ENCODE results near the gene PTMS. TPM values are rescaled to one million over a fixed set of nuclear protein-coding genes. Genes with fewer than 3 reads are reported as not detected.

The PTMS gene
- total and polyA plus RNA-seq, 2 donors (not counting 3 experiments of a cell fraction or from before 2014, with no cell fraction given): 555 to 661 TPM

GRCh38 chr12:6819106-6820030 is 53.2 kb downstream of the PTMS start:
- H4K20me1 ChIP-seq (replicated peaks; ENCODE audit: control insufficient read depth, extremely low read depth, insufficient read depth, low read length): no peaks in the 10 kb centered on the region
- no peak overlapping the region for H3K9ac ChIP-seq (replicated peaks; ENCODE audit: extremely low read depth, insufficient read depth, low read length)
- peak overlapping the region; percentile 74 for H2AFZ ChIP-seq (ENCODE audit: low read depth, low read length)
- no peaks in the 10 kb centered on the region for H3K36me3 ChIP-seq (ENCODE audit: control insufficient read depth in 2 of 2, extremely low read depth in 1 of 2, insufficient read depth in 2 of 2, low read length in 2 of 2)
- peaks cover 12% of the 10 kb centered on the region for H3K4me1 ChIP-seq (ENCODE audit: control insufficient read depth, extremely low read depth, insufficient read depth, low read length)
- intact Hi-C loops (cut with micrococcal nuclease) (no loop called here), dilution Hi-C loops (cut with MboI; ENCODE audit: extremely low pct_ligation_motif_present, low sequenced_read_pairs) (no loop called here)
- H3K27ac ChIP-seq (ENCODE audit: insufficient read depth, low read depth, low read length): no peak overlapping the region
- POLR2A ChIA-PET: no interaction called here
- H3K79me2 ChIP-seq (ENCODE audit: control insufficient read depth, insufficient read depth, low read length): no peaks in the 10 kb centered on the region
- H3K27me3 ChIP-seq (ENCODE audit: control insufficient read depth in 2 of 2, insufficient read depth in 2 of 2, low read length in 2 of 2): peaks cover 3% of the 10 kb centered on the region in 2 experiments
- CTCF ChIA-PET: interaction anchor here (0.7 kb wide), 1 partner anchor 67 kb away, joined by 4 read pairs; the partner anchor contains the start of gene MLF2
- no peaks in the 10 kb centered on the region for H3K9me1 ChIP-seq (replicated peaks; ENCODE audit: control insufficient read depth, extremely low read depth, insufficient read depth, low read length)
- H3K9me3 ChIP-seq (replicated peaks; ENCODE audit: control insufficient read depth, insufficient read depth, low read length): no peaks in the 10 kb centered on the region
- DNase-seq (ENCODE audit: low read depth, low spot score) (peak; percentile 16), FAIRE-seq (no peak)
- no TSS peak for BruUV-seq (replicated peaks)
- TF ChIP-seq MYC (IDR thresholded peaks at IDR 0.05; ENCODE audit: low read depth, low read length) (no peak), JUN (IDR thresholded peaks at IDR 0.05; ENCODE audit: borderline replicate concordance, insufficient read depth, insufficient read length, low read depth) (no peak), MAX (IDR thresholded peaks at IDR 0.05; ENCODE audit: insufficient read depth, insufficient read length) (no peak), GATA2 (IDR thresholded peaks at IDR 0.05; ENCODE audit: insufficient read depth, insufficient read length, low read depth, low read length) (no peak)
- no peak overlapping the region for H3K4me2 ChIP-seq (ENCODE audit: insufficient read depth, low read length)
- no peak overlapping the region for H3K4me3 ChIP-seq (replicated peaks in 1 of 3; ENCODE audit: insufficient read depth in 1 of 3, low read depth in 1 of 3, low read length in 3 of 3)

GRCh38 chr12:6820166-6820565 is 54.0 kb downstream of the PTMS start:
- TF ChIP-seq JUN (IDR thresholded peaks at IDR 0.05; ENCODE audit: borderline replicate concordance, insufficient read depth, insufficient read length, low read depth): no peak
- TF ChIP-seq GATA2 (IDR thresholded peaks at IDR 0.05; ENCODE audit: insufficient read depth, insufficient read length, low read depth, low read length): no peak
- no peak for TF ChIP-seq EZH2 (IDR thresholded peaks at IDR 0.05; ENCODE audit: borderline replicate concordance, low read depth, low read length, severe bottlenecking)
- intact Hi-C loops (cut with micrococcal nuclease): no loop called here
- no TSS peak for BruUV-seq (replicated peaks)
- dilution Hi-C loops (cut with MboI; ENCODE audit: extremely low pct_ligation_motif_present, low sequenced_read_pairs): no loop called here
- Histone ChIP-seq H4K20me1 (replicated peaks; ENCODE audit: control insufficient read depth, extremely low read depth, insufficient read depth, low read length) (no peaks in the 10 kb centered on the region), H3K36me3 (ENCODE audit: control insufficient read depth in 2 of 2, extremely low read depth in 1 of 2, insufficient read depth in 2 of 2, low read length in 2 of 2) (no peaks in the 10 kb centered on the region), H3K27ac (ENCODE audit: insufficient read depth, low read depth, low read length) (no peak overlapping the region), H3K27me3 (ENCODE audit: control insufficient read depth in 2 of 2, insufficient read depth in 2 of 2, low read length in 2 of 2) (peaks cover 3% of the 10 kb centered on the region in 2 experiments), H3K9me3 (replicated peaks; ENCODE audit: control insufficient read depth, insufficient read depth, low read length) (no peaks in the 10 kb centered on the region), H3K4me3 (replicated peaks in 1 of 3; ENCODE audit: insufficient read depth in 1 of 3, low read depth in 1 of 3, low read length in 3 of 3) (no peak overlapping the region), H3K9me1 (replicated peaks; ENCODE audit: control insufficient read depth, extremely low read depth, insufficient read depth, low read length) (no peaks in the 10 kb centered on the region), H3K4me2 (ENCODE audit: insufficient read depth, low read length) (no peak overlapping the region), H3K4me1 (ENCODE audit: control insufficient read depth, extremely low read depth, insufficient read depth, low read length) (peaks cover 16% of the 10 kb centered on the region), H2AFZ (ENCODE audit: low read depth, low read length) (no peak overlapping the region), H3K79me2 (ENCODE audit: control insufficient read depth, insufficient read depth, low read length) (no peaks in the 10 kb centered on the region), H3K9ac (replicated peaks; ENCODE audit: extremely low read depth, insufficient read depth, low read length) (no peak overlapping the region)
- ChIA-PET CTCF (interaction anchor here (12.0 kb wide), 1 partner anchor 67 kb away, joined by 148 read pairs; the partner anchor contains the start of gene MLF2), POLR2A (no interaction called here)
- FAIRE-seq (no peak), DNase-seq (ENCODE audit: low read depth, low spot score) (no peak)

Other genes with a start within 250 kb of the PTMS start
- gene GAPDH, start 231.8 kb upstream of the PTMS start, total RNA-seq: 4,245 and 4,648 TPM in 2 replicates
- 8,748 and 10,370 TPM in 2 replicates for gene GAPDH, start 231.8 kb upstream of the PTMS start, polyA plus RNA-seq
- gene IFFO1, start 210.3 kb upstream of the PTMS start, total RNA-seq: 26.4 and 27.7 TPM in 2 replicates
- 41.0 and 41.2 TPM in 2 replicates for gene IFFO1, start 210.3 kb upstream of the PTMS start, polyA plus RNA-seq
- 58.5 and 63.6 TPM in 2 replicates for gene NOP2, start 198.1 kb upstream of the PTMS start, total RNA-seq
- gene NOP2, start 198.1 kb upstream of the PTMS start, polyA plus RNA-seq: 17.8 and 26.3 TPM in 2 replicates
- 192 and 216 TPM in 2 replicates for gene CHD4, start 159.0 kb upstream of the PTMS start, total RNA-seq
- gene CHD4, start 159.0 kb upstream of the PTMS start, polyA plus RNA-seq: 119 and 127 TPM in 2 replicates
- gene LPAR5, start 130.4 kb upstream of the PTMS start, total RNA-seq: not detected in 2 replicates
- gene LPAR5, start 130.4 kb upstream of the PTMS start, polyA plus RNA-seq: 0.23 and 0.41 TPM in 2 replicates
- 0.97 and 1.3 TPM in 2 replicates for gene ACRBP, start 118.9 kb upstream of the PTMS start, total RNA-seq
- 5.5 and 5.7 TPM in 2 replicates for gene ACRBP, start 118.9 kb upstream of the PTMS start, polyA plus RNA-seq
- gene ING4, start 103.2 kb upstream of the PTMS start, total RNA-seq: 26.3 and 34.7 TPM in 2 replicates
- gene ING4, start 103.2 kb upstream of the PTMS start, polyA plus RNA-seq: 49.6 and 52.0 TPM in 2 replicates
- gene ZNF384, start 77.0 kb upstream of the PTMS start, total RNA-seq: 52.8 and 58.5 TPM in 2 replicates
- gene ZNF384, start 77.0 kb upstream of the PTMS start, polyA plus RNA-seq: 58.3 and 67.5 TPM in 2 replicates
- 0.14 and 0.55 TPM in 2 replicates for gene PIANP, start 65.5 kb upstream of the PTMS start, total RNA-seq
- gene PIANP, start 65.5 kb upstream of the PTMS start, polyA plus RNA-seq: 0.08 and 0.10 TPM in 2 replicates
- 36.5 and 41.1 TPM in 2 replicates for gene COPS7A, start 42.3 kb upstream of the PTMS start, total RNA-seq
- gene COPS7A, start 42.3 kb upstream of the PTMS start, polyA plus RNA-seq: 104 and 112 TPM in 2 replicates
- gene MLF2, start 13.2 kb upstream of the PTMS start, total RNA-seq: 136 and 147 TPM in 2 replicates
- gene MLF2, start 13.2 kb upstream of the PTMS start, polyA plus RNA-seq: 306 and 319 TPM in 2 replicates
- 3.8 and 4.1 TPM in 2 replicates for gene LAG3, start 6.2 kb downstream of the PTMS start, total RNA-seq
- gene LAG3, start 6.2 kb downstream of the PTMS start, polyA plus RNA-seq: 1.3 and 1.8 TPM in 2 replicates
- not detected in 2 replicates for gene CD4, start 23.2 kb downstream of the PTMS start, total RNA-seq
- gene CD4, start 23.2 kb downstream of the PTMS start, polyA plus RNA-seq: not detected in 2 replicates
- 8.1 and 13.7 TPM in 2 replicates for gene GPR162, start 55.5 kb downstream of the PTMS start, total RNA-seq
- gene GPR162, start 55.5 kb downstream of the PTMS start, polyA plus RNA-seq: 9.0 and 9.7 TPM in 2 replicates
- gene P3H3, start 62.0 kb downstream of the PTMS start, total RNA-seq: 76.5 and 92.6 TPM in 2 replicates
- 70.2 and 75.9 TPM in 2 replicates for gene P3H3, start 62.0 kb downstream of the PTMS start, polyA plus RNA-seq
- gene GNB3, start 74.6 kb downstream of the PTMS start, total RNA-seq: 9.4 and 14.6 TPM in 2 replicates
- 12.0 and 12.6 TPM in 2 replicates for gene GNB3, start 74.6 kb downstream of the PTMS start, polyA plus RNA-seq
- 44.3 and 44.8 TPM in 2 replicates for gene CDCA3, start 84.9 kb downstream of the PTMS start, total RNA-seq
- gene CDCA3, start 84.9 kb downstream of the PTMS start, polyA plus RNA-seq: 53.5 and 67.2 TPM in 2 replicates
- 126 and 135 TPM in 2 replicates for gene USP5, start 85.8 kb downstream of the PTMS start, total RNA-seq
- gene USP5, start 85.8 kb downstream of the PTMS start, polyA plus RNA-seq: 68.9 and 69.4 TPM in 2 replicates
- gene TPI1, start 101.2 kb downstream of the PTMS start, total RNA-seq: 643 and 676 TPM in 2 replicates
- 1,816 and 2,057 TPM in 2 replicates for gene TPI1, start 101.2 kb downstream of the PTMS start, polyA plus RNA-seq
- gene SPSB2, start 106.9 kb downstream of the PTMS start, total RNA-seq: 3.9 and 6.9 TPM in 2 replicates
- 3.8 and 5.6 TPM in 2 replicates for gene SPSB2, start 106.9 kb downstream of the PTMS start, polyA plus RNA-seq
- gene LRRC23, start 138.5 kb downstream of the PTMS start, total RNA-seq: 2.7 and 3.5 TPM in 2 replicates
- gene LRRC23, start 138.5 kb downstream of the PTMS start, polyA plus RNA-seq: 2.8 and 3.1 TPM in 2 replicates
- 13.8 and 18.6 TPM in 2 replicates for gene ENO2, start 148.2 kb downstream of the PTMS start, total RNA-seq
- gene ENO2, start 148.2 kb downstream of the PTMS start, polyA plus RNA-seq: 9.1 and 11.4 TPM in 2 replicates
- gene ATN1, start 161.6 kb downstream of the PTMS start, total RNA-seq: 117 and 122 TPM in 2 replicates
- 46.4 and 47.1 TPM in 2 replicates for gene ATN1, start 161.6 kb downstream of the PTMS start, polyA plus RNA-seq
- not detected in 2 replicates for gene RNU7-1, start 177.5 kb downstream of the PTMS start, total RNA-seq
- gene RNU7-1, start 177.5 kb downstream of the PTMS start, polyA plus RNA-seq: not detected in 2 replicates
- gene C12orf57, start 177.7 kb downstream of the PTMS start, total RNA-seq: 153 and 167 TPM in 2 replicates
- 729 and 802 TPM in 2 replicates for gene C12orf57, start 177.7 kb downstream of the PTMS start, polyA plus RNA-seq
- gene PTPN6, start 185.0 kb downstream of the PTMS start, total RNA-seq: 1.6 and 1.8 TPM in 2 replicates
- gene PTPN6, start 185.0 kb downstream of the PTMS start, polyA plus RNA-seq: 0.25 and 0.38 TPM in 2 replicates
- gene PHB2, start 204.3 kb downstream of the PTMS start, total RNA-seq: 231 and 244 TPM in 2 replicates
- 390 and 409 TPM in 2 replicates for gene PHB2, start 204.3 kb downstream of the PTMS start, polyA plus RNA-seq
- 54.7 and 56.6 TPM in 2 replicates for gene EMG1, start 204.6 kb downstream of the PTMS start, total RNA-seq
- gene EMG1, start 204.6 kb downstream of the PTMS start, polyA plus RNA-seq: 32.7 and 57.7 TPM in 2 replicates